ENCODE results near the gene CBFA2T3. TPM values are rescaled to one million over a fixed set of nuclear protein-coding genes. Genes with fewer than 3 reads are reported as not detected.

Gene CBFA2T3
- total and polyA plus RNA-seq, 2 of the 8 experiments (the other 6 are each of a cell fraction or from before 2014, with no cell fraction given): 0.51 to 1.3 TPM

DNA sequence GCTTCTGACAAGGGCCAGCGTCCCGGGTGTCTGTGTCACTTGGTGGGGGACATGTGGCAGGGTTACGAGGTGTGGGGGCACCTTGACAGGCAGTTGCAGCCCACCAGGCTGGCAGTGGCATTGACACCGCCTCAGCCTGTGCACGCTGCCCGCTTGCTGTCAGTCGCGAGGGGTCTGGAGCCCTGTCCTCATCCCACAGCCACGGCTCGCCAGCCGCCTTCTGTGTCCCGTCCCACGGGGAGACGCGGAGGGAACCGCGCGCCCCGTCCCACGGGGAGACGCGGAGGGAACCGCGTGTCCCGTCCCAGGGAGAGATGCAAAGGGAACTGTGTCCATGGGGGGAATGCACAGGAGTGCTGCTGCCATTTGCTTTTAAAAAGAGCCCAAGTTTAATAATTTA, 114.0 kb downstream of the CBFA2T3 start:
- Histone ChIP-seq H4K8ac (ENCODE audit: extremely low read depth, insufficient read depth, low read length) (no peak overlapping the region), H3K79me1 (ENCODE audit: low read depth, low read length) (peaks cover 4% of the 10 kb centered on the region; the same call in 1 of the 2 replicates), H2BK15ac (ENCODE audit: low read length) (no peak overlapping the region), H2BK20ac (ENCODE audit: low read length) (no peak overlapping the region), H3K9me3 (ENCODE audit: insufficient read depth in 2 of 2, low read depth in 1 of 2, low read length in 1 of 2) (no peaks in the 10 kb centered on the region), H2AK5ac (ENCODE audit: low read depth, low read length) (no peak overlapping the region), H3K36me3 (ENCODE audit: control insufficient read depth in 2 of 4, insufficient read depth in 4 of 4, low read length in 3 of 4) (peaks cover 11 to 21% (median 15%) of the 10 kb centered on the region in 4 experiments), H2BK12ac (ENCODE audit: low read depth, low read length) (no peak overlapping the region), H4K91ac (replicated peaks; ENCODE audit: insufficient read length, low read length) (no peak overlapping the region), H4K5ac (ENCODE audit: insufficient read length, low read depth, low read length) (no peak overlapping the region), H3K4me1 (replicated peaks in 1 of 4; ENCODE audit: control insufficient read depth in 3 of 4, insufficient read depth in 4 of 4, low read length in 3 of 4) (no peaks in the 10 kb centered on the region; a peak in 1 of 7 replicates), H3K9ac (replicated peaks in 1 of 4; ENCODE audit: extremely low read depth in 1 of 4, low read depth in 3 of 4, low read length in 3 of 4) (no peak overlapping the region), H4K20me1 (replicated peaks in 1 of 2; ENCODE audit: control insufficient read depth in 1 of 2, insufficient read depth in 2 of 2, low read length in 2 of 2) (peaks cover 3 to 4% of the 10 kb centered on the region in 2 experiments), H3K4me3 (ENCODE audit: extremely low read depth in 1 of 4, insufficient read depth in 2 of 4, low read depth in 3 of 4, low read length in 4 of 4) (no peak overlapping the region), H2BK120ac (replicated peaks; ENCODE audit: low read depth, low read length) (no peak overlapping the region), H2BK5ac (ENCODE audit: low read depth, low read length) (no peak overlapping the region), H3K27me3 (replicated peaks in 1 of 4; ENCODE audit: control insufficient read depth in 3 of 4, extremely low read depth in 1 of 4, insufficient read depth in 3 of 4, low read length in 3 of 4) (no peaks in the 10 kb centered on the region), H3K14ac (ENCODE audit: insufficient read length) (no peak overlapping the region), H3K4me2 (ENCODE audit: insufficient read depth in 1 of 2, low read depth in 2 of 2, low read length in 2 of 2) (no peak overlapping the region), H3K79me2 (ENCODE audit: control insufficient read depth in 1 of 2, insufficient read depth in 2 of 2, low read length in 2 of 2) (0 out of 4 replicates have a peak, but pooled peaks cover 0 to 6% of the 10 kb centered on the region in 2 experiments), H2AFZ (ENCODE audit: low read length) (no peak overlapping the region), H3K56ac (replicated peaks; ENCODE audit: insufficient read length, low read depth, low read length) (no peak overlapping the region), H3K18ac (ENCODE audit: extremely low read depth, low read length) (no peak overlapping the region), H3K23ac (ENCODE audit: insufficient read length) (no peak overlapping the region), H3K4ac (replicated peaks; ENCODE audit: insufficient read length, low read depth, low read length) (no peak overlapping the region), H3K23me2 (ENCODE audit: low read depth, low read length) (no peaks in the 10 kb centered on the region), H3K27ac (ENCODE audit: low read depth, low read length) (no peak overlapping the region)
- ChIA-PET POLR2A (ENCODE audit: partially characterized antibody) (interaction anchor here (1.8 kb wide), 1 partner anchor 53 kb away, joined by 5 read pairs; no protein-coding TSS in a partner anchor), CTCF (ENCODE audit: partially characterized antibody) (interaction anchor here (1.2 kb wide), 1 partner anchor 53 kb away, joined by 3 read pairs; no protein-coding TSS in a partner anchor)
- no peak for TF ChIP-seq TBP (IDR thresholded peaks at IDR 0.05; ENCODE audit: low read depth, low read length)
- no peak for FAIRE-seq
- no peak for DNase-seq (ENCODE audit: low read depth in 1 of 2, low spot score in 2 of 2)
- WGBS, 2 experiments (ENCODE audit: extremely low coverage in 1 of 2, insufficient coverage in 1 of 2, insufficient read length in 1 of 2, insufficient replicate concordance in 2 of 2, low coverage in 1 of 2, low lambda C conversion rate in 2 of 2, missing lambda C conversion rate in 1 of 2): 82% methylated on average over 23 of the region's 25 CpGs; no CpG with 5 or more reads in 1 of the 2 experiments
